Stimulated activated CD4-positive, alpha-beta T cell treated with anti-CD3 and anti-CD28 coated beads, Interleukin-12 subunit alpha, Interleukin-12 subunit beta, amount 100 ng/mL, for 4 hours (primary cell): ENCODE measurements around the gene CEP295NL.
"Not testable (repeated sequence)": the region's sequence is repeated elsewhere in the genome, so short reads cannot be mapped to it uniquely, and the experiment has no call there.

Experiments used
- DNase-seq: peaks from one replicate; pipeline ENCODE4 v3.0.0-alpha.2; 2020

CEP295NL gene

DNA sequence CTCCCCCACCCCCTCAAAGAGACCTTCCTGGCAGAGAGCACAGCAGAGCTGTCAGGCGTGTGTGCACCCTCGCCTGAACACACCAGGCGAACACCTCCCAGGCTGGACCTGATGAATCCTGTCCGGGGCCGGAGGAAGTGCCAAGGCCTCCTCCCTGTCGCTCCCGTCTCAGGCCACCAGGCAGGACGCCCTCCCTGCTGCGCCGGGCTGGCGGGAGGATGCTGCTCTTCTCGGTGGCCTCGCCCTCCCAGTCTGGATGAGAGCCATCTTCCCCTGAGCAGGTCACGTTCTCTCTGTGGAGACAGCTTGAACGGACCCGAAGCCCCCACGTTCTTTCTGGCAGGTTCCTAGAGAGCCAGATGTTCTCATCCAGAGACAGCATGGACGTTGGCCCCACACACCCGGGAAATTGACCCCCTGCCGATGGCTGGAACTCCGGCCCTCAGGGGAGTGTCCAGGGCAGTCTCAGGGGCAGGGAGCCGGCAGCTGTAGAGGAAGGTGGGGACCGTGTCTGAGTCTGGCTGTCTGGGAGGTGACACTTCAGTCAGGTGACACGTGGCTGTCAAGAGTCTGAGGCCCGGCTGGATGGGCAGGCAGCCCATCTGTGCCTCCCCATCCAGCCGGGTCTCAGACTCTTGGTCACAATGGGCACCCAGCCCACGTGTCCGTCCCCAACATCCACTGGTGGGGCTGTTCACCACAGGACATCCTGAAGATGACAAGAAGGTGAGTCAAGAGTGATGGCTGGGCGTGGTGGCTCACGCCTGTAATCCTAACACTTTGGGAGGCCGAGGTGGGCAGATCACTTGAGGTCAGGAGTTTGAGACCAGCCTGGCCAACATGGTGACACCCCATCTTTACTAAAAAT, 27.1 kb upstream of the CEP295NL start:
- no peak for DNase-seq

GRCh38 chr17:78925662-78926555, 22.9 kb upstream of the CEP295NL start:
- DNase-seq = no peak

- DNase-seq = peak; percentile 58
These were observed 22.2 kb upstream of the CEP295NL start, which contains the start of gene TIMP2 for GRCh38 chr17:78925234-78925633. Gene TIMP2 (minus strand): TSS chr17:78925387. CDS start chr17:78925088, 299 bp downstream.

DNA sequence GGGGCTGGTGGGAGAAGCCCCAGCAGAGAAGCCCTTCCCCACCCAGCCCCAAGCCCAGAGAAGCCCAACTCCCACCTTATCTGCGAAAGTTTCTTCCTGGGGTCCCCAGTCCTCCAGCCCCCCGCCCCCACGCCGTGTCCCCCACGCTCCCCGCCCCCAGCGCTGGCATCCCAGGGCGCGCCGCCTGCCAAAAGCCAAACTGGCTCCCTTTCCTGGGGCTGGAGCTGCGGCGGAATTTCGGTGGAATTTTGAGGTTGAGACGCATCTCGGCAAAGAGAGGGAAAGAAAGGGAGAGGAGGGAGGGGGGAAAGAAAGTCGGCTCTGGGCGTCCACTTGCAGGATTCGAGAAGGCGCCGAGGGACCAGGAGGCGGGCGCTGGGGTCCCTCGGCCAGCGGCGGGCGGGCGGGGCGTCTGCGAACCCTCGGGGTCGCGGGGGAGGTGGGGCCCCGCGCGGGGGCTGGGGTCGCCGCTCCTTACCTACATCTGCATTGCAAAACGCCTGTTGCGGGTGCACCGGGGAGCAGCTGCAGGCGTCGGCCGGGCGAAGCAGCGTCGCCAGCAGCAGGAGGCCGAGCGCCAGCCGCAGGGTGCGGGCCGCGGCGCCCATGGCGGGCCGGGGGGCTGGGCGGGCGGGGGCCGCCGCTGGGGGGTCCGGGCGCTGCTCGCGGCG, 21.6 kb upstream of the CEP295NL start:
- DNase-seq = no peak

GRCh38 chr17:78923660-78924453, 20.9 kb upstream of the CEP295NL start:
- peak; percentile 36 for DNase-seq

GRCh38 chr17:78922816-78923498, 20.0 kb upstream of the CEP295NL start:
- DNase-seq = no peak

DNA sequence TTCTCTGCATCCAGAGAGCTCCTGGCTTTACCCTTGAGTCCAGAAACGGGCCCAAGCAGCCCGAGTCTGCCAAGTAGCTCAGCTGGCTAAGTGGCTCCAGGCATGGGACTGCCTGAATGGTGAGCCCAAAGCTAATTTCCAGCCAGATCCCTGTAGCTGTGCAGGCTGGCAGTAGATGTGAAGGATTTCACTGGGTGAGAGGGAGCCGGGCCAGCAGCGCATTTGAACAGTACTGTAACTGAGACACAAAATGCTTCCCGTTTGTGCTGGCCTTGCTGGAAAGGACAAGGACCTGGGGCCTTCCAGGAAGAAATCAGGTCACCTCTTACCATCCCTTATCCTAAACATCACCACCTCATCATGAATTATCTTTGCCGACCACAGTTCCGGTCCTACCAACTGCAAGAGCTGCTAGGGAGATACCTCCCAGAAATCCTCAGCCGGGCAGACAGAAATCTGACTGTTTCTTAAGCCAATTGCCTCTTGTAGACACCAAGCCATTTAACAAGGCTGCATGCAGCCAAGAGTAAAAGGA, 18.5 kb upstream of the CEP295NL start:
- DNase-seq = no peak

DNA sequence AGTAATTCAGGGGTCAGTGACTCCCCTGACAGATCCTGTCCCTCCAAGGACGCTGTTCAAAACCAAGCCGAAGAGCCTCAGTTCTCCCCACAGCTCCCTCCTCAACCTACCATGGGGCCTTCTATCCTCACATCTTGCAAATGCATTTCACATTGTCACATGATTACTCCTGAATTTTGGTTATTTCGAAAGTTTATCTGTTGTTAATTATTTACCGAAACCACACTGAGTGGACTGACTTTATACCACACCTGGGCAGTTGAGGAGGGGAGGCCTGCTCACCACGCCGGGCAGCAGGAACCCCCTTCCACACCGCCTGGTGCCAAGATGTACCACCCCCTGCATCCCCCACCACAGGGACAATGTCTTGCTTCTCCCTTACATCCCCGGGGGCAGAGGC, 17.5 kb upstream of the CEP295NL start:
- no peak for DNase-seq

GRCh38 chr17:78919861-78920450, 17.0 kb upstream of the CEP295NL start:
- no peak for DNase-seq

DNA sequence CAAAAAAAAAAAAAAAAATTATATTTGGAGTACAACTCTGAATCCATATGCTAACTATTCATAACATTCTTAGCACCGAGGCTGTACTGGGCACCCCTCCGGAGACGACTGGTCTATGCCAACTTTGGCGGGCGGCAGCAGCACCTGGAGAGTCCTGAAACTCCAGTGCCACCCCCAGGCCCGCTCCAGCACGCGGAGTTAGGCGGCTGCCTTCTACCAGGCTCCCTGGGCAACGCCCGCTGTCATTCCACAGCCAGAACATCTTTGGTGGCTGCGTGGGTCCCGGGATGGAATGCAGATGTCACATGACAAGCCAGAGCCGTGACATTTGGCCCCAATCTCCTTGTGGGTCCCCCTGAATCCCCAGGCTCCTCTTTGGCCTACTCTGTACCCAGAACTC, 16.0 kb upstream of the CEP295NL start:
- DNase-seq = no peak

GRCh38 chr17:78917451-78918275, 14.7 kb upstream of the CEP295NL start:
- no peak for DNase-seq

DNA sequence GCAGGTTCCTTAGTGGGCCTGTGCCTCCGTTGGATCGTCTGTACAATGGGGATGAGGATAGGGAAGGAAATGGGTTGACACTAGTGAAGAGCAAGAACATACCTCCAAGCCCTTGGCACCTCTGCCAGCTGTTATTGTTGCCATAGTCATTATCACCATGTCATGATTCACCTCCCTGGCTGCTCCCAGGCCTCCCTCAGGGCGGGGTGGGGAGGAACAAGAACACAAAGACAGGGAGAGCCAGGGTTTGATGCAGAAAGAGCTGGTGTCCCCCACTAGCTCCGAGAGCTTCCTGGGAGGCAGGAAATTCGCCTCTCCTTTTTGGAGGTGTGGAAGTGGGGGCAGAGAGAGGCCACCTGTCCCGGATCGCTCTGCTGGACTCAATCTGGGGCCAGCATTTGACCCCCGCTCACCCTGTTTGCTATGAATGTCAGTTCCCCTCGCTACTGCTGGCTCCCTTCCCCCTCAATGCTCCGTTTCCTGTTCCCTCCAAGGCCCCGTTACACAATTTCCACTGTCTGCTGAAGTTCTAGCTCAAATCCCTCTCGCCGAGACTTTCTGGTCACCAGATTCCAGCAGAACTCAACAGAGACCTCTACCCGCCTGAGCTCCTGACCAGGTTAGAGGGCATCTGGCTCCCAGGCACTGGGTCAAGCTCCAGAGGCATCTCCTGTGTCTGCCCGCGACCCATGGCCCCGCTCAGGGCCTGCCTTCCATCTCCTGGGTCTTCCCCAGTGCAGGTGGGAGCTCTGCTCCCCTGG, 13.1 kb upstream of the CEP295NL start:
- DNase-seq = no peak

- DNase-seq = no peak
These were observed 10.1 kb upstream of the CEP295NL start for GRCh38 chr17:78913115-78913514.

DNA sequence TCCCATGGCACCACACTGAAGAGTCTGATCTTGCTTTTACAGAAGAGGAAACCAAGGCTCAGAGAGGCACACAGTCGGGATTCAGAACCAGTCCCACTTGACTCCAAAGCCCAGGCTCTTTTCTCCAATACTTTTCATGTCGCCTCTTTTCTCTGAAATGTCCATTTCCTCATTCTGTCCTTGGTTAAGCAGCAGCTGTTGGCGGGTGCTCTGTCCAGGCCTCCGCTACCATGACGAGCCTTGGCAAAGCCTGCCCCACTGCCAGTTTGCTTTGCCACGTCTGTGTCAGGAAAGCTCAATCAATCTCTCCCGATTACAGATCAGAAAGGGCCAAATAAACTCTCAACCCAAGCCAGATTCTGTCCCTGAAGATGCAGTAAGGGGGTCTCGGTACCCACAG, 9.1 kb upstream of the CEP295NL start:
- DNase-seq = no peak

DNA sequence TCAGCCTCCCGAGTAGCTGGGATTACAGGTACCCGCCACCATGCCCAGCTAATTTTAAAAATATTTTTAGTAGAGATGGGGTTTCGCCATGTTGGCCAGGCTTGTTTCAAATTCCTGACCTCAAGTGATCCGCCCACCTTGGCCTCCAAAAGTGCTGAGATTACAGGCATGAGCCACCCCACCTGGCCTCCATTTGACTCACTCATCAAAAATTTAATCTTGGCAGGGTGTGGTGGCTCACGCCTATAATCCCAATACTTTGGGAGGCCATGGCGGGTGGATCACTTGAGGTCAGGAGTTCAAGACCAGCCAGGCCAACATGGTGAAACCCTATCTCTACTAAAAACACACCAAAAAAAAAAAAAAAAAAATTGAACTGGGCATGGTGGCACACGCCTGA, 8.5 kb upstream of the CEP295NL start:
- not testable (repeated sequence) for DNase-seq

GRCh38 chr17:78910497-78911284, 7.7 kb upstream of the CEP295NL start:
- DNase-seq = no peak

GRCh38 chr17:78908426-78908825, 5.4 kb upstream of the CEP295NL start:
- DNase-seq = no peak

GRCh38 chr17:78905541-78905940, 2.5 kb upstream of the CEP295NL start:
- no peak for DNase-seq
